ENCODE measurements around the gene CELSR1. TPM values are rescaled to one million over a fixed set of nuclear protein-coding genes. Genes with fewer than 3 reads are reported as not detected.
A peak's percentile ranks its signal among the peaks of the same experiment; 100 is the strongest.

The CELSR1 gene
- total and polyA plus RNA-seq, 2 of the 13 experiments (the other 11 are each of a cell fraction or from before 2014, with no cell fraction given), result 0.78 to 1.8 TPM

- Histone ChIP-seq H2AFZ (ENCODE audit: low read length) (no peak overlapping the region), H3K4me3 (replicated peaks in 1 of 3; ENCODE audit: insufficient read depth in 1 of 3, low read depth in 2 of 3, low read length in 3 of 3) (no peak overlapping the region), H3K9me3 (ENCODE audit: low read length) (no peaks in the 10 kb centered on the region), H3K36me3 (replicated peaks in 1 of 2; ENCODE audit: control insufficient read depth in 1 of 2, insufficient read depth in 2 of 2, low read length in 2 of 2) (peaks cover 50 to 88% of the 10 kb centered on the region in 2 experiments), H3K27ac (ENCODE audit: extremely low read length, insufficient read depth, low read length) (no peak overlapping the region), H3K4me1 (ENCODE audit: insufficient read depth, low read length) (no peaks in the 10 kb centered on the region), H3K79me2 (ENCODE audit: insufficient read depth, low read length) (no peaks in the 10 kb centered on the region), H3K9ac (ENCODE audit: insufficient read depth, low read depth, low read length) (no peak overlapping the region), H4K20me1 (ENCODE audit: insufficient read depth, low read length) (no peaks in the 10 kb centered on the region), H3K27me3 (ENCODE audit: control insufficient read depth in 1 of 2, insufficient read depth in 2 of 2, low read length in 2 of 2) (no peaks in the 10 kb centered on the region), H3K4me2 (ENCODE audit: low read depth, low read length) (no peak overlapping the region)
- ChIA-PET CTCF (ENCODE audit: low intra/inter-chr PET ratio, low total read pairs) (no interaction called here), POLR2A (no interaction called here)
- WGBS (ENCODE audit: low lambda C conversion rate), result 94% methylated on average over 13 of the region's 20 CpGs
- intact Hi-C loops (cut with micrococcal nuclease; ENCODE audit: unreplicated experiment), result no loop called here
- FAIRE-seq (no peak), DNase-seq (ENCODE audit: low spot score) (no peak), ATAC-seq (no peak)
- BruUV-seq (replicated peaks), result no TSS peak
- in situ Hi-C loops (cut with HindIII; ENCODE audit: extremely low pct_ligation_motif_present, low pct_unique_long_range_greater_than_20kb), result no loop called here
- peak in 1 of 2 experiments; percentile 10; a peak in 1 of 4 replicates for TF ChIP-seq POLR2A (IDR thresholded peaks at IDR 0.05; ENCODE audit: insufficient read depth in 1 of 2, low read depth in 2 of 2, low read length in 2 of 2)
- peak; percentile 60 for TF ChIP-seq AGO2 (optimal IDR thresholded peaks at IDR 0.05; ENCODE audit: low read depth, low read length)
- no peak for TF ChIP-seq REXO4 (CRISPR knock-in tag; IDR thresholded peaks at IDR 0.05; ENCODE audit: borderline replicate concordance)
- 0 out of 2 replicates have a peak, but pooled peaks have one; percentile 6 for TF ChIP-seq ZNF687 (CRISPR knock-in tag; IDR thresholded peaks at IDR 0.05)
Observed at GRCh38 chr22:46352691-46353386, 184.6 kb downstream of the CELSR1 start.
